Liver (tissue), 9 donors: Measurements from ENCODE around the gene B3GNT5. TPM values are rescaled to one million over a fixed set of nuclear protein-coding genes. Genes with fewer than 3 reads are reported as not detected.

Experiments
- DNase-seq: peaks from one replicate; pipeline ENCODE4 v3.0.0-alpha.2; 2017; ENCODE audit warnings: low spot score
- H3K27ac ChIP-seq, 2 donors: one replicate each; pipeline ENCODE4 v1.7.0; 2013; ENCODE audit warnings: inconsistent platforms in 2 of 2, low read length in 2 of 2, control low read depth in 1 of 2, low read depth in 1 of 2, mild to moderate bottlenecking in 1 of 2
- H3K27me3 ChIP-seq, 4 donors: one replicate each; pipeline versions ENCODE4 v1.6.1 to v1.7.0; 2013; ENCODE audit warnings: low read length in 3 of 4, inconsistent platforms in 1 of 4, mild to moderate bottlenecking in 1 of 4, moderate library complexity in 1 of 4; ENCODE audit not compliant: control insufficient read depth in 4 of 4, insufficient read depth in 4 of 4
- H3K36me3 ChIP-seq, 4 donors: one replicate each; pipeline versions ENCODE4 v1.6.1 to v1.7.0; 2013; ENCODE audit warnings: low read length in 3 of 4, mild to moderate bottlenecking in 3 of 4, low read depth in 1 of 4, moderate library complexity in 1 of 4; ENCODE audit not compliant: control insufficient read depth in 4 of 4, insufficient read depth in 3 of 4
- H3K4me1 ChIP-seq, 4 donors: one replicate each; pipeline versions ENCODE4 v1.6.1 to v1.7.0; 2013; ENCODE audit warnings: low read length in 3 of 4, mild to moderate bottlenecking in 3 of 4, moderate library complexity in 1 of 4; ENCODE audit not compliant: control insufficient read depth in 4 of 4, insufficient read depth in 4 of 4
- H3K4me3 ChIP-seq, 3 donors: one replicate each; pipeline versions ENCODE4 v1.6.1 to v1.7.0; 2013; ENCODE audit warnings: low read length in 3 of 3, control low read depth in 1 of 3, low read depth in 1 of 3, mild to moderate bottlenecking in 1 of 3
- H3K9ac ChIP-seq, 2 donors: one replicate each; pipeline ENCODE4 v1.7.0; 2013; ENCODE audit warnings: low read length in 2 of 2, mild to moderate bottlenecking in 2 of 2, moderate library complexity in 2 of 2, control low read depth in 1 of 2, low read depth in 1 of 2
- H3K9me3 ChIP-seq, 4 donors: one replicate each; pipeline versions ENCODE4 v1.6.1 to v1.7.0; 2013; ENCODE audit warnings: low read length in 3 of 4; ENCODE audit not compliant: control insufficient read depth in 4 of 4
- ATF3 ChIP-seq: IDR thresholded peaks from 2 replicates; pipeline ENCODE4 v1.6.1; 2016; ENCODE audit warnings: antibody characterized with exemption
- EGR1 ChIP-seq, 2 donors: IDR thresholded peaks; 2 replicates each; pipeline ENCODE4 v1.6.1; 2016 to 2018; ENCODE audit warnings: antibody characterized with exemption in 2 of 2, low read depth in 2 of 2
- FOXA1 ChIP-seq: IDR thresholded peaks from 2 replicates; pipeline ENCODE4 v1.6.1; 2016; ENCODE audit warnings: antibody characterized with exemption
- FOXA2 ChIP-seq: IDR thresholded peaks from 2 replicates; pipeline ENCODE4 v1.6.1; 2016; ENCODE audit warnings: antibody characterized with exemption
- GABPA ChIP-seq, 2 donors: IDR thresholded peaks in 1 of 2; conservative IDR thresholded peaks in 1 of 2; 2 replicates each; pipeline ENCODE4 v1.6.1; 2016; ENCODE audit warnings: antibody characterized with exemption in 2 of 2, mild to moderate bottlenecking in 1 of 2, moderate library complexity in 1 of 2
- JUND ChIP-seq, 2 donors: IDR thresholded peaks; 2 replicates each; pipeline ENCODE4 v1.6.1; 2016; ENCODE audit warnings: antibody characterized with exemption in 2 of 2
- MAX ChIP-seq: IDR thresholded peaks from 2 replicates; pipeline ENCODE4 v1.6.1; 2016; ENCODE audit warnings: antibody characterized with exemption
- NR2F2 ChIP-seq: IDR thresholded peaks from 2 replicates; pipeline ENCODE4 v1.6.1; 2016; ENCODE audit warnings: antibody characterized with exemption
- RAD21 ChIP-seq, 2 donors: IDR thresholded peaks; 2 replicates each; pipeline ENCODE4 v1.6.1; 2016; ENCODE audit warnings: antibody characterized with exemption in 2 of 2, mild to moderate bottlenecking in 2 of 2
- RXRA ChIP-seq, 2 donors: IDR thresholded peaks; 2 replicates each; pipeline ENCODE4 v1.6.1; 2017 to 2018; ENCODE audit warnings: antibody characterized with exemption in 2 of 2, mild to moderate bottlenecking in 1 of 2
- SP1 ChIP-seq: IDR thresholded peaks from 2 replicates; pipeline ENCODE4 v1.6.1; 2018; ENCODE audit warnings: antibody characterized with exemption, mild to moderate bottlenecking
- TAF1 ChIP-seq: conservative IDR thresholded peaks from 2 replicates; pipeline ENCODE4 v1.6.1; 2016; ENCODE audit warnings: antibody characterized with exemption, mild to moderate bottlenecking
- YY1 ChIP-seq: IDR thresholded peaks from 2 replicates; pipeline ENCODE4 v1.6.1; 2016; ENCODE audit warnings: antibody characterized with exemption, mild to moderate bottlenecking
- WGBS: extraction: QIAGEN DNeasy Blood & Tissue Kit; methylation state at CpG from one replicate; pipeline ENCODE4 v1.1.7; 2013; 5-methylcytosine and 5-hydroxymethylcytosine counted together
- polyA plus RNA-seq, 2 donors: library from polyadenylated mRNA; stranded (reverse) in 1 of 2; unstranded in 1 of 2; fragments of 200-250 nt in 1 of 2; fragments of >200 nt in 1 of 2; fragmentation: Nextera tagmentation in 1 of 2; extraction: Ambion mirVana in 1 of 2; gene quantifications; one replicate each; pipeline versions ENCODE4 v1.2.1 to v1.2.3, GENCODE V29; 2013 to 2015
- total RNA-seq, 2 donors: library from RNA; depleted of rRNA; stranded (reverse); fragments of >200 nt; gene quantifications; one replicate each; pipeline ENCODE4 v1.2.3, GENCODE V29; 2014
- TF ChIP-seq, protein P1 (sequence below): IDR thresholded peaks from 2 replicates; pipeline ENCODE4 v1.6.1; 2016; ENCODE audit warnings: antibody characterized with exemption, mild to moderate bottlenecking
- TF ChIP-seq, protein P2 (sequence below): fragments of 150-350 bp; IDR thresholded peaks from 2 replicates; pipeline ENCODE4 v1.5.1; 2017; ENCODE audit warnings: improper control_type of control experiment, low read depth, low read length; ENCODE audit not compliant: missing input control
- TF ChIP-seq, protein P3 (sequence below): IDR thresholded peaks from 2 replicates; pipeline ENCODE4 v1.6.1; 2016; ENCODE audit warnings: antibody characterized with exemption
- donor health status: healthy.
- donor health status: healthy.
- donor health status: healthy.
- donor health status: healthy.
- donor health status: healthy.

Gene B3GNT5
- total and polyA plus RNA-seq, 4 donors, result 0.22 to 1.8 (median 0.53) TPM

DNA sequence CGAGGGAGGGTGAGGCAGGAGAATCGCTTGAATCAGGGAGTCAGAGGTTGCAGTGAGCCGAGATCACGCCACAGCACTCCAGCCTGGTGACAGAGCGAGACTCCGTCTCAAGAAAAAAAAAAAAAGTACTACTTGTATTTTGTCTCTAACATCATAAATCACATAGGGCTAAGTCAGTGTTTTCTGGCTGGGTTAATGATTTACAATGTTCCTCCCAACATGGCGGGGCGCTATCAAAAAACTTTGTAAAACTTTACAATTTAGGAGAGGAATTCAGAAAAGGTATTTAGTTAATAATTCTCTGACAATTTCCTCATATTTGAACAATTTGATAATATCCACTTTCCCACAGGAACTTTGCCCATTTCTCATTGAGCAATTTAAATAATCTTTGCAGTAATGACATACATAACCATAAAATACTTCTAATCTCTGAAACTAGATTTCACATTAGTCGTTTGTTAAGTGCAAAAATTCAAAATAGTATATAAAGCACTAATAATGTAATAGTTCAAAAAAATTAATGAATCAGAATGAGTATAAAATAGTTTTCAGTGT, 26.6 kb upstream of the B3GNT5 start:
- no peak for DNase-seq
- H3K4me3 ChIP-seq, result no peak overlapping the region
- 86% methylated on average over 9 of the region's 9 CpGs for WGBS

More for the DNA sequence above, 26.6 kb upstream of the B3GNT5 start:
- Histone ChIP-seq H3K27ac (no peak overlapping the region), H3K4me1 (no peaks in the 10 kb centered on the region), H3K36me3 (no peaks in the 10 kb centered on the region), H3K27me3 (no peaks in the 10 kb centered on the region), H3K9ac (no peak overlapping the region), H3K9me3 (no peaks in the 10 kb centered on the region)
- no peak for TF ChIP-seq ATF3
- TF ChIP-seq TAF1, result no peak
- TF ChIP-seq NR2F2, result no peak
- no peak for TF ChIP-seq FOXA1
- no peak for TF ChIP-seq RXRA (IDR thresholded peaks at IDR 0.05)
- TF ChIP-seq GABPA (IDR thresholded peaks at IDR 0.05 in 1 of 2, conservative IDR thresholded peaks at IDR 0.05 in 1 of 2), result no peak
- TF ChIP-seq SP1, result no peak
- no peak for TF ChIP-seq YY1
- no peak for TF ChIP-seq MAX
- TF ChIP-seq JUND (IDR thresholded peaks at IDR 0.05), result no peak
- TF ChIP-seq, protein P1, sequence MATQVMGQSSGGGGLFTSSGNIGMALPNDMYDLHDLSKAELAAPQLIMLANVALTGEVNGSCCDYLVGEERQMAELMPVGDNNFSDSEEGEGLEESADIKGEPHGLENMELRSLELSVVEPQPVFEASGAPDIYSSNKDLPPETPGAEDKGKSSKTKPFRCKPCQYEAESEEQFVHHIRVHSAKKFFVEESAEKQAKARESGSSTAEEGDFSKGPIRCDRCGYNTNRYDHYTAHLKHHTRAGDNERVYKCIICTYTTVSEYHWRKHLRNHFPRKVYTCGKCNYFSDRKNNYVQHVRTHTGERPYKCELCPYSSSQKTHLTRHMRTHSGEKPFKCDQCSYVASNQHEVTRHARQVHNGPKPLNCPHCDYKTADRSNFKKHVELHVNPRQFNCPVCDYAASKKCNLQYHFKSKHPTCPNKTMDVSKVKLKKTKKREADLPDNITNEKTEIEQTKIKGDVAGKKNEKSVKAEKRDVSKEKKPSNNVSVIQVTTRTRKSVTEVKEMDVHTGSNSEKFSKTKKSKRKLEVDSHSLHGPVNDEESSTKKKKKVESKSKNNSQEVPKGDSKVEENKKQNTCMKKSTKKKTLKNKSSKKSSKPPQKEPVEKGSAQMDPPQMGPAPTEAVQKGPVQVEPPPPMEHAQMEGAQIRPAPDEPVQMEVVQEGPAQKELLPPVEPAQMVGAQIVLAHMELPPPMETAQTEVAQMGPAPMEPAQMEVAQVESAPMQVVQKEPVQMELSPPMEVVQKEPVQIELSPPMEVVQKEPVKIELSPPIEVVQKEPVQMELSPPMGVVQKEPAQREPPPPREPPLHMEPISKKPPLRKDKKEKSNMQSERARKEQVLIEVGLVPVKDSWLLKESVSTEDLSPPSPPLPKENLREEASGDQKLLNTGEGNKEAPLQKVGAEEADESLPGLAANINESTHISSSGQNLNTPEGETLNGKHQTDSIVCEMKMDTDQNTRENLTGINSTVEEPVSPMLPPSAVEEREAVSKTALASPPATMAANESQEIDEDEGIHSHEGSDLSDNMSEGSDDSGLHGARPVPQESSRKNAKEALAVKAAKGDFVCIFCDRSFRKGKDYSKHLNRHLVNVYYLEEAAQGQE, result no peak
- TF ChIP-seq, protein P2, sequence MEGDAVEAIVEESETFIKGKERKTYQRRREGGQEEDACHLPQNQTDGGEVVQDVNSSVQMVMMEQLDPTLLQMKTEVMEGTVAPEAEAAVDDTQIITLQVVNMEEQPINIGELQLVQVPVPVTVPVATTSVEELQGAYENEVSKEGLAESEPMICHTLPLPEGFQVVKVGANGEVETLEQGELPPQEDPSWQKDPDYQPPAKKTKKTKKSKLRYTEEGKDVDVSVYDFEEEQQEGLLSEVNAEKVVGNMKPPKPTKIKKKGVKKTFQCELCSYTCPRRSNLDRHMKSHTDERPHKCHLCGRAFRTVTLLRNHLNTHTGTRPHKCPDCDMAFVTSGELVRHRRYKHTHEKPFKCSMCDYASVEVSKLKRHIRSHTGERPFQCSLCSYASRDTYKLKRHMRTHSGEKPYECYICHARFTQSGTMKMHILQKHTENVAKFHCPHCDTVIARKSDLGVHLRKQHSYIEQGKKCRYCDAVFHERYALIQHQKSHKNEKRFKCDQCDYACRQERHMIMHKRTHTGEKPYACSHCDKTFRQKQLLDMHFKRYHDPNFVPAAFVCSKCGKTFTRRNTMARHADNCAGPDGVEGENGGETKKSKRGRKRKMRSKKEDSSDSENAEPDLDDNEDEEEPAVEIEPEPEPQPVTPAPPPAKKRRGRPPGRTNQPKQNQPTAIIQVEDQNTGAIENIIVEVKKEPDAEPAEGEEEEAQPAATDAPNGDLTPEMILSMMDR, result no peak
- no peak for TF ChIP-seq RAD21 (IDR thresholded peaks at IDR 0.05)
- TF ChIP-seq FOXA2, result no peak
- TF ChIP-seq, protein P3, sequence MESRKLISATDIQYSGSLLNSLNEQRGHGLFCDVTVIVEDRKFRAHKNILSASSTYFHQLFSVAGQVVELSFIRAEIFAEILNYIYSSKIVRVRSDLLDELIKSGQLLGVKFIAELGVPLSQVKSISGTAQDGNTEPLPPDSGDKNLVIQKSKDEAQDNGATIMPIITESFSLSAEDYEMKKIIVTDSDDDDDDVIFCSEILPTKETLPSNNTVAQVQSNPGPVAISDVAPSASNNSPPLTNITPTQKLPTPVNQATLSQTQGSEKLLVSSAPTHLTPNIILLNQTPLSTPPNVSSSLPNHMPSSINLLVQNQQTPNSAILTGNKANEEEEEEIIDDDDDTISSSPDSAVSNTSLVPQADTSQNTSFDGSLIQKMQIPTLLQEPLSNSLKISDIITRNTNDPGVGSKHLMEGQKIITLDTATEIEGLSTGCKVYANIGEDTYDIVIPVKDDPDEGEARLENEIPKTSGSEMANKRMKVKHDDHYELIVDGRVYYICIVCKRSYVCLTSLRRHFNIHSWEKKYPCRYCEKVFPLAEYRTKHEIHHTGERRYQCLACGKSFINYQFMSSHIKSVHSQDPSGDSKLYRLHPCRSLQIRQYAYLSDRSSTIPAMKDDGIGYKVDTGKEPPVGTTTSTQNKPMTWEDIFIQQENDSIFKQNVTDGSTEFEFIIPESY, result no peak
- no peak for TF ChIP-seq EGR1 (IDR thresholded peaks at IDR 0.05; ENCODE audit: low read depth in 2 of 2)
